Measurements from ENCODE around the gene EYA2. TPM values are rescaled to one million over a fixed set of nuclear protein-coding genes. Genes with fewer than 3 reads are reported as not detected.

The EYA2 gene
- polyA plus RNA-seq, 3 donors: 0.04 to 0.16 TPM; not detected in 1

DNA sequence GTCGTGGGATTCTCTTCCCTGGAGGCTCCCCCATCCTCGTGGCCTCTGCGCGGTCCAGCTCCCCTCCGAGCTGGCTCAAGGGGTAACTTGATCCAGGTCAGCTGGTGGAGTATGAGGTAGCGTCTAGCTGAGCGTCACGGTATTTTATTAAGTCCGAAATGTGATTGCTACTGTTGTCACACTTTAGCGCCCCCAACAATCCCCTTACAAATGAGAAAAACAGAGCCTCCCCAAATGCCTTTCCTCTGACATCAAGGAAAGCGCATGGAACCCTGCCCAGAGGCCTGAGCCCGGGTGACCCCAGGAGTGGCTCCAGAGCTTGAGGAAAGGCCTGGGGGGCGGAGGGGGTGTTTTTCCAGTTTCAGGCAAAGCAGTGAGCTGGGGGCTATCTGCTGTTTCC is 269.5 kb downstream of the EYA2 start:
- no peak for DNase-seq
- Mint-ChIP-seq H3K4me3 (no peak overlapping the region), H3K9me3 (peaks cover 0 to 4% (median 0%) of the 10 kb centered on the region in 7 donors), H3K27ac (no peak overlapping the region), H3K27me3 (ENCODE audit: low read depth in 3 of 3) (peaks cover 9 to 22% (median 9%) of the 10 kb centered on the region in 3 donors), H3K4me1 (no peaks in the 10 kb centered on the region), H3K36me3 (no peaks in the 10 kb centered on the region)
- no peak overlapping the region for H3K27ac ChIP-seq (ENCODE audit: low read depth in 1 of 2, low read length in 2 of 2)
- WGBS (ENCODE audit: insufficient coverage): 100% methylated on average over 8 of the region's 13 CpGs
- intact Hi-C loops (cut with micrococcal nuclease): no loop called here
- no peak overlapping the region for H3K4me3 ChIP-seq (replicated peaks in 1 of 3; ENCODE audit: low read depth in 2 of 3, low read length in 3 of 3)
- H3K79me2 ChIP-seq (ENCODE audit: insufficient read depth, low read length): no peaks in the 10 kb centered on the region
- H3K9ac ChIP-seq (ENCODE audit: insufficient read depth, low read length, poor library complexity, severe bottlenecking): no peak overlapping the region
- H3K4me2 ChIP-seq (replicated peaks; ENCODE audit: extremely low read depth, low read length, poor library complexity, severe bottlenecking): no peak overlapping the region
- TF ChIP-seq, protein P1, sequence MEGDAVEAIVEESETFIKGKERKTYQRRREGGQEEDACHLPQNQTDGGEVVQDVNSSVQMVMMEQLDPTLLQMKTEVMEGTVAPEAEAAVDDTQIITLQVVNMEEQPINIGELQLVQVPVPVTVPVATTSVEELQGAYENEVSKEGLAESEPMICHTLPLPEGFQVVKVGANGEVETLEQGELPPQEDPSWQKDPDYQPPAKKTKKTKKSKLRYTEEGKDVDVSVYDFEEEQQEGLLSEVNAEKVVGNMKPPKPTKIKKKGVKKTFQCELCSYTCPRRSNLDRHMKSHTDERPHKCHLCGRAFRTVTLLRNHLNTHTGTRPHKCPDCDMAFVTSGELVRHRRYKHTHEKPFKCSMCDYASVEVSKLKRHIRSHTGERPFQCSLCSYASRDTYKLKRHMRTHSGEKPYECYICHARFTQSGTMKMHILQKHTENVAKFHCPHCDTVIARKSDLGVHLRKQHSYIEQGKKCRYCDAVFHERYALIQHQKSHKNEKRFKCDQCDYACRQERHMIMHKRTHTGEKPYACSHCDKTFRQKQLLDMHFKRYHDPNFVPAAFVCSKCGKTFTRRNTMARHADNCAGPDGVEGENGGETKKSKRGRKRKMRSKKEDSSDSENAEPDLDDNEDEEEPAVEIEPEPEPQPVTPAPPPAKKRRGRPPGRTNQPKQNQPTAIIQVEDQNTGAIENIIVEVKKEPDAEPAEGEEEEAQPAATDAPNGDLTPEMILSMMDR (IDR thresholded peaks at IDR 0.05): no peak
- no peak overlapping the region for H2AFZ ChIP-seq (ENCODE audit: insufficient read depth, low read depth, low read length, poor library complexity, severe bottlenecking)
- H3K9me3 ChIP-seq (replicated peaks in 1 of 2; ENCODE audit: control insufficient read depth in 1 of 2, insufficient read depth in 1 of 2, low read length in 2 of 2): no peaks in the 10 kb centered on the region
- no peaks in the 10 kb centered on the region for H4K20me1 ChIP-seq (ENCODE audit: insufficient read depth, low read length)
- no peaks in the 10 kb centered on the region for H3K36me3 ChIP-seq (replicated peaks in 1 of 2; ENCODE audit: control insufficient read depth in 1 of 2, insufficient read depth in 2 of 2, low read length in 2 of 2)
- H3K4me1 ChIP-seq (ENCODE audit: control insufficient read depth in 1 of 2, insufficient read depth in 2 of 2, low read length in 2 of 2): no peaks in the 10 kb centered on the region
- no peaks in the 10 kb centered on the region for H3K27me3 ChIP-seq (ENCODE audit: control insufficient read depth in 2 of 2, insufficient read depth in 2 of 2, low read length in 2 of 2)

DNA sequence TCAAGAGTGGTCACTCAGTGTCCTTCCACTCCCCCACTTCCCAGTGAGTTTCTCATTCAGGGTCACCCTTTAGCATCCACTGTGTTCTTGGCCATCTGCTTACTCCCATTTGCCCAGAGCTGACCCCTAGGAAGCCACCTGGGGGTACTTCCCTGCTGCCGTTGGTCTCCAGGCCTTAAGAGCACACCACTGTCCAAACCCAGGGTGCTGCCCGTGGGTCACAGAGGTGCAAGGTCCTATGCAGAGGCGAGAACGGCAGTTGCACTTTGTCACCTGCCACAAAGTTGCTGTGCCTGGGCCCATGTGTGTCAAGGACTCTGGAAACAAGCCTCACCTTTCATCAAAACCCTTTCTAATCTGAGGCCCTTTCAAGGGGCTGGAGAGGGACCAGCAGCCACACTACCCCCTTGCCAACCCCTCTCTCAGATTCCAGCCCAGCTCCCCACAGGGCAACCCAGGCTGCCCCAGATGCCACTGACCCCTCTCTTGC is 270.8 kb downstream of the EYA2 start:
- WGBS (ENCODE audit: insufficient coverage): 84% methylated on average over 4 of the region's 4 CpGs
- H3K4me2 ChIP-seq (replicated peaks; ENCODE audit: extremely low read depth, low read length, poor library complexity, severe bottlenecking): no peak overlapping the region
- no peaks in the 10 kb centered on the region for H3K36me3 Mint-ChIP-seq

More for the DNA sequence above, 270.8 kb downstream of the EYA2 start:
- Histone ChIP-seq H3K27me3 (ENCODE audit: control insufficient read depth in 2 of 2, insufficient read depth in 2 of 2, low read length in 2 of 2) (no peaks in the 10 kb centered on the region), H2AFZ (ENCODE audit: insufficient read depth, low read depth, low read length, poor library complexity, severe bottlenecking) (no peak overlapping the region), H3K4me3 (replicated peaks in 1 of 3; ENCODE audit: low read depth in 2 of 3, low read length in 3 of 3) (no peak overlapping the region), H3K4me1 (ENCODE audit: control insufficient read depth in 1 of 2, insufficient read depth in 2 of 2, low read length in 2 of 2) (no peaks in the 10 kb centered on the region), H3K27ac (ENCODE audit: low read depth in 1 of 2, low read length in 2 of 2) (no peak overlapping the region), H3K36me3 (replicated peaks in 1 of 2; ENCODE audit: control insufficient read depth in 1 of 2, insufficient read depth in 2 of 2, low read length in 2 of 2) (no peaks in the 10 kb centered on the region), H4K20me1 (ENCODE audit: insufficient read depth, low read length) (no peaks in the 10 kb centered on the region), H3K9ac (ENCODE audit: insufficient read depth, low read length, poor library complexity, severe bottlenecking) (no peak overlapping the region), H3K79me2 (ENCODE audit: insufficient read depth, low read length) (no peaks in the 10 kb centered on the region), H3K9me3 (replicated peaks in 1 of 2; ENCODE audit: control insufficient read depth in 1 of 2, insufficient read depth in 1 of 2, low read length in 2 of 2) (no peaks in the 10 kb centered on the region)
- no peak for DNase-seq
- TF ChIP-seq, protein P1 (IDR thresholded peaks at IDR 0.05): no peak
- intact Hi-C loops (cut with micrococcal nuclease): no loop called here
- Mint-ChIP-seq H3K9me3 (peaks cover 0 to 4% (median 0%) of the 10 kb centered on the region in 7 donors), H3K27me3 (ENCODE audit: low read depth in 3 of 3) (peaks cover 12 to 22% (median 17%) of the 10 kb centered on the region in 3 donors), H3K27ac (no peak overlapping the region), H3K4me1 (no peaks in the 10 kb centered on the region), H3K4me3 (no peak overlapping the region)

Data from CD14-positive monocyte (primary cell).